Panc1 (cell line): ENCODE data around the gene POLR1E.

Experiments used
- CTCF ChIP-seq: fragments of 450-650 bp; IDR thresholded peaks from 2 replicates; pipeline ENCODE4 v1.5.1; 2017; ENCODE audit warnings: mild to moderate bottlenecking
- POLR2AphosphoS5 ChIP-seq: IDR thresholded peaks from 2 replicates; pipeline ENCODE4 v1.6.1; 2012; ENCODE audit warnings: mild to moderate bottlenecking, low read depth, low read length, moderate library complexity
- SIN3A ChIP-seq: IDR thresholded peaks from 2 replicates; pipeline ENCODE4 v1.6.1; 2012; ENCODE audit warnings: low read depth, mild to moderate bottlenecking, low read length, moderate library complexity, borderline replicate concordance; ENCODE audit not compliant: insufficient read depth

GRCh38 chr9:37455884-37456647, 29.7 kb upstream of the POLR1E start:
- no peak for TF ChIP-seq POLR2AphosphoS5
- no peak for TF ChIP-seq CTCF
- TF ChIP-seq SIN3A = no peak
